ENCODE measurements around the gene ROR1.
"Not testable (repeated sequence)": the region's sequence is repeated elsewhere in the genome, so short reads cannot be mapped to it uniquely, and the experiment has no call there.

ROR1 gene

GRCh38 chr1:63819795-63820194 lies 46.0 kb downstream of the ROR1 start:
- ChIA-PET CTCF (interaction anchor here (2.9 kb wide), 1 partner anchor 8 kb away, joined by 11 read pairs; no protein-coding TSS in a partner anchor), POLR2A (no interaction called here)
- no peak for TF ChIP-seq CTCF (IDR thresholded peaks at IDR 0.05; ENCODE audit: control extremely low read depth, extremely low read depth, low read depth, missing control alignments)
- no peak for DNase-seq (ENCODE audit: extremely low spot score)

GRCh38 chr1:63821091-63822005 lies 47.5 kb downstream of the ROR1 start:
- CTCF ChIA-PET = interaction anchor here (0.6 to 2.9 kb wide), 6 partner anchors 9 to 93 kb away, joined by 3 to 11 read pairs (median 3); no protein-coding TSS in a partner anchor
- no peak for TF ChIP-seq CTCF (IDR thresholded peaks at IDR 0.05; ENCODE audit: control extremely low read depth, extremely low read depth, low read depth, missing control alignments)
- POLR2A ChIA-PET = no interaction called here
- no peak for DNase-seq (ENCODE audit: extremely low spot score)

- no peak for DNase-seq (ENCODE audit: extremely low spot score)
- POLR2A ChIA-PET = no interaction called here
- CTCF ChIA-PET = interaction anchor here (1.0 to 1.3 kb wide), 2 partner anchors 21 to 92 kb away, joined by 3 read pairs; no protein-coding TSS in a partner anchor
- TF ChIP-seq CTCF (IDR thresholded peaks at IDR 0.05; ENCODE audit: control extremely low read depth, extremely low read depth, low read depth, missing control alignments) = no peak
These were observed 48.7 kb downstream of the ROR1 start for GRCh38 chr1:63822540-63822939.

- CTCF ChIA-PET = interaction anchor here (1.8 kb wide), 1 partner anchor 8 kb away, joined by 6 read pairs; no protein-coding TSS in a partner anchor
These were observed 50.6 kb downstream of the ROR1 start for GRCh38 chr1:63824451-63824850.

GRCh38 chr1:63825111-63825510 lies 51.3 kb downstream of the ROR1 start:
- ChIA-PET POLR2A (no interaction called here), CTCF (interaction anchor here (1.8 kb wide), 1 partner anchor 8 kb away, joined by 6 read pairs; no protein-coding TSS in a partner anchor)
- DNase-seq (ENCODE audit: extremely low spot score) = no peak
- TF ChIP-seq CTCF (IDR thresholded peaks at IDR 0.05; ENCODE audit: control extremely low read depth, extremely low read depth, low read depth, missing control alignments) = no peak

More at GRCh38 chr1:63824451-63824850, 50.6 kb downstream of the ROR1 start:
- POLR2A ChIA-PET = no interaction called here
- DNase-seq (ENCODE audit: extremely low spot score) = no peak
- TF ChIP-seq CTCF (IDR thresholded peaks at IDR 0.05; ENCODE audit: control extremely low read depth, extremely low read depth, low read depth, missing control alignments) = no peak

- CTCF ChIA-PET, POLR2A ChIA-PET: not testable (repeated sequence)
These were observed 52.5 kb downstream of the ROR1 start for GRCh38 chr1:63826246-63826861.

More at GRCh38 chr1:63826246-63826861, 52.5 kb downstream of the ROR1 start:
- not testable (repeated sequence) for DNase-seq (ENCODE audit: extremely low spot score)

Measured in GM10248 (cell line).